HUDEP-2 (cell line): ENCODE data around the gene POM121L2.

Experiments
- DNase-seq, 76 experiments: peaks; one replicate each; lab custom pipeline; 2025; ENCODE audit not compliant: unreplicated experiment in 76 of 76; lab: John Stamatoyannopoulos, UW

POM121L2 gene

DNA sequence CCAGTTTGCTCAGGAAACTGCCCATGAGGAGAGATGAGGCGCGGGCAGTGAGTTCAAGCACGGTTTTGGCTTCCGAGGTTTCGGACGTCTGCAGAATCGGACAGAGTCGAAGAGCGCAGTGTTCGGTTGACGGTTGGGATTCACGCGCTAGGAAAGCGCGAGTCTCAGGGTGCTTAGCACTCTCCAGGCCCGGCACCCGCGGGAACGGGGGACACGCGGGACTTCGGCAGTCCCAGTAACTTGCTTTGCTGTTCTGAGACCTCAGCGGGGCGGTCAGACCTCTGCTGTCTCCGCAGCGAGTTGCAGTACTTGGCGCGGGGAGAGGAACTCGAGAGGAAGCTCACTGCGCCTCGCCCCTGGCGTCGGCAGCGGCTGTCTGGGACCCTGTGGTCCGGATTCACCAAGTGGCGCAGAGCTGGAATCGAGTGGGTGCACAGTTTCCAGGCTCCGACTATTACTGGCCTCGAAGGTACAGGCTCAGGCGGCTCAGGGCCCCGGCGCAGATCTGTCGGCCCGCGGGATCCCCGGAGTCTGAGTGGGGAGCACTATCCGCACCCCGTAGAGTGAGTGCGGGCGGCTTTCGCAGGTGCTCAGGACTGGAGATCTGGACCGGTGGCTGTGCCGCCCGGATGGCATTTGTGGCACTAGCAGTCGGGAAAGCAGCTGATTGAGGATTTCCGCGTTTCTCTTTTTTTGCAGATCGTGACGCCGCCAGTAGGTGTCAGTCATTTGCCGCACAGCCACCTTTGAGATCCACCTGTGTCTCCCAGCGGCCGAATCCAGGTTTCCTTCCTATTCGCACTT lies at the start of gene POM121L2:
Gene POM121L2, minus strand, starts transcription at position 128 of the 804 bp plus-strand sequence. Its CDS starts 103 bp downstream, at position 25.
- peak in 62 of 76 experiments; percentile 29 to 83 (median 65) for DNase-seq

- DNase-seq = no peak
Measured at GRCh38 chr6:27359231-27359630, 47.2 kb upstream of the POM121L2 start.

- no peak for DNase-seq
Measured at GRCh38 chr6:27358786-27359185, 46.7 kb upstream of the POM121L2 start.

DNA sequence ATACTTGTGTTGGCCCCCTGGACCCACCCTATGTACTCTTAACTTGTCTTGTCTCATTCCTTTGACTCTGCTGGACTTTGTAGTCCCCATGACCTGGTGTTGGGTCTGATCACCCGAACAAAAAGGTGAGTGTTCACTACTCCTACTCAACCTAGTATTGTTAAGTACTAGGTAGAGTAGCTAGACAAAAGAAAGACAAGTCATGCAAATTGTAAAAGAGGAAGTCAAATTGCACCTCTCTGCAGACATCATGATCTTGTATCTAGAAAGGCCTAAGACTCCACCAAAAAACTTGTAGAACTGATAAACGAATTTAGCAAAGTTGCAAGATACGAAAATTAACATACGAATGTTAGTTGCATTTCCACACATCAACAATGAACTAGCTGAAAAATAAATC lies 40.8 kb upstream of the POM121L2 start:
- peak in 2 of 76 experiments; percentile 17 to 30 for DNase-seq

DNA sequence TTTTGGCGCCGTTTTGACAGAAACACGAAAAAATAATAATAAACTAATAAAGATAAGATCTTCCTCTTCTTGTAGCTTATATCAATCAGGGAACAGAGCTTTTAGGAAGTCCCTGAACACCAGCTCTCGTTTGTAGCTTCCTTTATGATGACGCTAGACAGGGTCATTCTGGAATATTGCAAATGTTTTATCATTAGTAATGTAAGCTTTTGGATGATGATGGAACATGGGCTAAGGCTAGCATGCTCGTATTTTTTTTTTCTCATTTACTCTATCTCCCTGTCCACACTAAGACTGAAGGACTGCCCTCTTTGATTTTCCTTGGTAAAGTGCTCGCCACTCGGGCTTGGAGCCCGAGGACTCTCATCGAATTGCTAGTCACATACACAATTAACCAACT lies 22.1 kb upstream of the POM121L2 start:
- DNase-seq = no peak

GRCh38 chr6:27333642-27334040 lies 21.6 kb upstream of the POM121L2 start:
- peak in 3 of 76 experiments; percentile 53 to 65 (median 53) for DNase-seq

DNA sequence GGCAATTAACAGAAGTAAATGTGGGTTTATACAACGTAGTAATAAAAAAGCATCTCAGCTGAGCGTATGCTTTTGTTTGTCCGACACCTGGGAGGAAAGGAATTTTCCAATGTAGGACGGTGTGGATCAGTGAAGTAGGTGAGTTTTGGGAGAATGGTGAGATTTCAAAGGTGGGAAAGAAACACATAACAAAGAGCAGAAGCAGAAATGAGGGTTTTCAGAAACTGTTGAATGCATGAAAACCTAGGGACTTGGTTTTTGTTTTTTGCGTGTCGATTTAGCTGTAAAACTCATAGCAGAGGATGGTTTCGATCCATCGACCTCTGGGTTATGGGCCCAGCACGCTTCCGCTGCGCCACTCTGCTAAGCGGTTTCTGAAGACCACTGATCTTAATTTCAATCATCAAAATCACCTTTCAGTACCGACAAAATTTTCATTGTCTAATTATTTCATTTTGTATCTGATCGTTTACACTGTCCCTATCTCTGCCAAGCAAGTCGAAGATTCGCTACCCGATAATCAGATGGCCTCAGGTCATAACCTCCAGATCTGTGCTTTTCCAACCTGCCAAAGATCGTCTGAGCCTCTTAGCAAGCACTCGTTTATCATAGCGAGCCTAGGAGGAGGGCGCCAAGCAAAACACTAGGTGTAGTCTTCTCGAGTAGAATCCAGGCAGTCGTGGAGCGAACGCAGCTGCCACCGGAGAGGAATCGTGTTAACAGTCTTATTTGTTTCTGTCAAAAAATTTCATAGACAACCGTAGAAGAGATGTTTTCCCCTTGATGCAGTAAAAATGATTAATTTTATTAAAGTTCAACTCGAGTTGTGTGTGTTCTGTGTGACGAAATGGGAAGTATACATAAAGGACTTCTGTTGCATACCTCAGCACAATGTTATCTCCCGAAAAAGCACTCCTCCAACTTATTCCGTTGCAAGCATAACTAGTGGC lies 20.9 kb upstream of the POM121L2 start:
- DNase-seq = peak in 70 of 76 experiments; percentile 35 to 92 (median 73)

DNA sequence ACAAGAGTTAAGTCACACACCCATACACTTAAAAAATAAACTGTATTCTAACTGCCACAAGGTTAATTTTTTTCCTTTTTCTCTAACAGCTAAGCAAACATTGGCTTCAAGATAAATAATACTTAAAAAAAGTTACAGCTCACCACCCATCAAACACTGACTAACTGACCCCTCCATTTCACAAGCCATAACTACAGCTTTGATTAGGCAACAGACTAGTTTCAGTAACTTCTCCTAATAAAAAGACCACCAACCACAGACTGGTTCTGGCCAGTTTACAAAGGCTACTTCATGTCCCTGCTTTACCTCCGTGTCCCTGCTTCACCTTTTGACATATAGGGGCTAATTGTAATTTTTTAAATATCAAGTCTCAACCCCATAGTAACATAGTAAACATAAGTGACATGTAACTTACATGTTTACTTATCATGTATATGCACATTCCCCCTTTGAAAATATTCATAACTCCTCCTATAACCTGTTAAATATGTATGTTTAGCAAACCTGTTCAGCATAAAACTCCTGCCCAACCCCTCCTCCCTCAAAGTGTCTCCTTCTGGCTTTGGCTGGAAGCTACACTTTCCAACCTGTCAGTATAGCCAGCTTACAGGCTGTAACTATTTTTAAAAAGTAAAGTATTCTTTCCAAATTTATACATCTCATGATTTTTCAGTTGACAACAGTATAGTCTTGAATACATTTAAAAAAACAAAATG lies 15.1 kb upstream of the POM121L2 start:
- no peak for DNase-seq

DNA sequence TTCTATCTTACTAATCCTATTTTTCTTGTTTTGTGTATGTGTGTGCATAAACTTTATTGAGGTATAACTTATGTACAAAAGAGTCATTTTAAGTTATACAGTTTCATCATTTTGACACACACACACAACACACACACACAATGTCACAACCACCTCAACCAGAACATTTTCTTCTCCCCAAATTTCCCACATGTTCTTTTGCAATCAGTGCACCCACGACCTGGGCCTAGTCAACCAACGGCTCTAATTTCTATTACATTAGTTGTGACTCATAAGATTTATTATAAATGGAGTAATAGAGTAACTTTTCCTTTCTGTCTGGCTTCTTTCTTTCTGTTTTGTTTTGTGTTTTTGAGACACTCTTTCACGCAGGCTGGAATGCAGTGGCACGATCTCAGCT lies 9.8 kb upstream of the POM121L2 start:
- no peak for DNase-seq

GRCh38 chr6:27321370-27321769 lies 9.3 kb upstream of the POM121L2 start:
- no peak for DNase-seq

- no peak for DNase-seq
Measured at GRCh38 chr6:27318973-27319372, 6.9 kb upstream of the POM121L2 start.

DNA sequence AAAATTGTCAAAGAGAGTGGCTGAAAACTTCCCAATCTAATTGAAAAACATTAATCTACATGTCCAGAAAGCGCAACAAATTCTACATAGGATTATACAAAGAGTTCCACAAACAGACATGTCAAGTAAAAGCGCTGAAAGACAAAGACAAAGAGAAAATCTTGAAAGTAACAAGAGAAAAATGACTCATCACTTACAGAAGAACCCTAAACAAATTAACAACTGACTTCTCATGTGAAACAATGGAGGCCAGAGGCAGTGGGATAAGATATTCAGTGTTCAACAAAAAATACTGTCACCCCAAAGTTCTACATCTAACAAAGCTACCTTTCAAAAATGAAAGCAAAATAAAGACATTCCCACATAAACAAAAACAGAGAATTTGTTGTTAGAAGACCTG lies 2.0 kb upstream of the POM121L2 start:
- no peak for DNase-seq

- no peak for DNase-seq
Measured at GRCh38 chr6:27312950-27313271, 838 bp upstream of the POM121L2 start.

DNA sequence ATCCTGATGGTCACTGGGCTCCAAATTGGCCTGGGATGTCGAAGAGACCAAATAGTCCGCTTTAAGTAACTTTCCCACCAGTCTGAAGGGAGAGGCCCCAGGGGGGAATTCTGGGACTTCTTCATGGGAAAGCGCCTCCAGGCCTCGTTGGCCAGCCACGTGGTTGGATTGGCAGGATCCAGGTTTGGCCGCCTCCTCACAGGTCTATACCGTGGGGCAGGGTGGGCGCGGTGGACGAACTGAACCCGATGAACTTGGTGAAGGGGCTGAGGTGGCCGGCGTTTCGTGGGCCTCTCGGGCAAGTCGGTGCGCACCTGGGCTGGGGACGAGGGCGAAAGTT lies 297 bp downstream of the POM121L2 start:
- DNase-seq = no peak

DNA sequence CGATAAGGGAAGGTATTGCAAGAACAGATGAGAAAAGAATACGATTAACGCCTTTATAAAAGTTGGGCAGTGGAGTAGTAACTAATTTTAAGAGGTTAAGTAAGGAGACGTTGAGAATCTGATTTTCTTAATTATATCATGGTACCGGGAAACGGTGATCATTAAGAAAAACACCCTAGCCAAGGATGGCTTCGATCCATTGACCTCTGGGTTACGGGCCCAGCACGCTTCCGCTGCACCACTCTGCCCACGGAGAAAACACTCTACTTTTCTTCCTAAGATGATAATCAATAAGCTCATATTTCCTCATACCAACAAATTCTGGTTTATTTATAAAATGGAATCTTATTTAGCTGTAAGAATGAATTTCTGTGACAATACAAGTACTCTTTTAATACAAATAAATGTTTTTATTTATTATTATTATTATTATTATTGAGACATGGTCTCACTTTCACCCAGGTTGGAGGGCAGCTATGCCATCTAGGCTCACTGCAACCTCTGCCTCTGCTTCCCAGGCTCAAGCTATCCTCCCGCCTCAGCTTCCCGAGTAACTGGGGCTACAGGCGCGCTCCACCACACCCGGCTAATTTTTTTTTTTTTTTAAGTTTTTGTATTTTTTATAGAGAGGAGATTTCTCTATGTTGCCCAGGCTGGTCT lies 8.3 kb downstream of the POM121L2 start:
- peak in 7 of 76 experiments; percentile 12 to 62 (median 31) for DNase-seq

DNA sequence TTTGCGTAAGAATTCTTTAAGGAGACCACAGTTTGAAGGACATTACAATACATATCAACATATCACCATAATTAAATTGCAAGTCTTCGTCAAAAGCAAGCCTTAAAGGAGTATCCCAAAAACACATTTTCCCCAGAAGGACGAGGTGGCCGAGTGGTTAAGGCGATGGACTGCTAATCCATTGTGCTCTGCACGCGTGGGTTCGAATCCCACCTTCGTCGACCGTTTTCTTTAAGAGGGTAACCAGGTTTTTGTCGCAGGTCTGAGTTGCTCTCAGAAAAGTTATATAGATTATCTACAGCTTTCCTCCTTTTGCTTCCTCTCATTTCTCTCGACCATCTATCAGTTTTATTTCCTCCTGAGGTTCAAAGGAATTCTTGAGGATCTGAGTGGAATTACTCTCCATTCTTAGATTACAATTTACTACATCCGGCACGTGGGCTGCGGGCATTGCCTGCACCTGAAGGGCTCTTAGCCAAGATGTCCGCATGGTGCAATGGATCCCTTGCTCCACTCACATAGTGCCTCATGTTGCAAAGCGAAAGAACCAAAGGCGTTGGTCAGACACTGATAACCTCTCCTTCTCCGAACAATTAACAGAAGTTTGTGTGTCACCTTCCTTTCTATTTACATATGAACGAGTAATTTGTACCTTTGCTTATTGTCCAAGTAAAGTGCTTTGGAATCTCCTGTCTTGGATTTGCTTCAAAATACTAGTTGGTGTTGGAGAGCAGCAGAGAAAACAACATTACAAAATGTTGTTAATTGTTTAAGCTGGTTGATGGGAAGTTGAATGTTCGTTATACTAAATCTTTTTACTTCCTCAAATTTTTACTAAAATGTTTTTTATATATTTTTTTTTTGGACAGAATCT lies 14.0 kb downstream of the POM121L2 start:
- DNase-seq = peak in 62 of 76 experiments; percentile 25 to 93 (median 66)

GRCh38 chr6:27297484-27297856 lies 14.6 kb downstream of the POM121L2 start:
- peak in 1 of 76 experiments; percentile 29 for DNase-seq

DNA sequence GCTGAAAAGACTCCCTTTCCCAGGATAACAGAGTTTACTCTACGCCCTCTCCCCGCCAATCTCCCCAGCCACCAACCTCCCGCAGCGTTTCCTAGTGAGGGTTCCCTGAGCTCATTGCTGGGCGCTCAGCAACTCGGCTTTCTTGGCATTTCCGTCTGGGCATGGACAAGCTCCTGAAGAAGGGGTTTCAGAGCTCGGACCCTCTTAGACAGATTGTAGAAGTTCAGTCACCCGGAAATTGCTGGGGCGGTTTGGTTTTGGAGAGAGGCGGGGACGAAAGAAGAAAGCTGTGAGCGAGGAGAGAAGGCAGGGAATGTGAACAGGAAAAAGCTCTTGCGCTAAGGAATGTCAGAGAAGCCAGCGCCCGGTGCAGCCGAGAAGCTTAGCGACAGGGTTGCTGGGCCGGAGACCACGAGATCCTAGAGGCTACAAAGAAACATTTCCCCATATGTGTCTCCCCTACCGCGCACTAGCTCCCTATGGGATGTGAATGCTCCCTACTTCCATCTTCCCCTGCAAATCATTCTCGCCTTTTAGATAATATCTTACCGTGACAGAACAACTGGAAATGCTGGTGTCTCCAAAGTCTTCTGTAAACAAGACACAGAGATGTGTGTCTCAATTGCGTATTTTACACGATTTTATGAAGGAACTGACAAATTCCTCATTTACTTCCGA lies 15.8 kb downstream of the POM121L2 start:
- peak in 1 of 76 experiments; percentile 24 for DNase-seq
